HL-60/S4 treated with retinoic acid at 250 ng/mL for 4 days and 3 days (cell line): ENCODE measurements around the gene ADAMTS9.

Source experiments
- in situ Hi-C: fragments of 300-500 bp; cut with MboI; formaldehyde crosslinking; loops from 2 replicates; pipeline ENCODE4 v1.7.0; 2022; ENCODE audit warnings: low sequenced_read_pairs

The ADAMTS9 gene

GRCh38 chr3:64578062-64578770, 109.6 kb downstream of the ADAMTS9 start:
- in situ Hi-C loops: no loop called here

- in situ Hi-C loops: no loop called here
Observed at GRCh38 chr3:64576211-64576775, 111.5 kb downstream of the ADAMTS9 start.

GRCh38 chr3:64575211-64575844, 112.5 kb downstream of the ADAMTS9 start:
- in situ Hi-C loops: no loop called here

GRCh38 chr3:64574194-64574593, 113.6 kb downstream of the ADAMTS9 start:
- in situ Hi-C loops: no loop called here

GRCh38 chr3:64571982-64572381, 115.8 kb downstream of the ADAMTS9 start:
- in situ Hi-C loops: no loop called here

GRCh38 chr3:64568895-64569517, 118.8 kb downstream of the ADAMTS9 start:
- in situ Hi-C loops: no loop called here

- in situ Hi-C loops: no loop called here
Observed at GRCh38 chr3:64566859-64567258, 120.9 kb downstream of the ADAMTS9 start.

GRCh38 chr3:64563751-64564150, 124.0 kb downstream of the ADAMTS9 start:
- in situ Hi-C loops: no loop called here

GRCh38 chr3:64561868-64562267, 125.9 kb downstream of the ADAMTS9 start:
- in situ Hi-C loops: no loop called here

GRCh38 chr3:64561325-64561843, 126.4 kb downstream of the ADAMTS9 start:
- in situ Hi-C loops: no loop called here

GRCh38 chr3:64560791-64561190, 127.0 kb downstream of the ADAMTS9 start:
- in situ Hi-C loops: no loop called here

- in situ Hi-C loops: no loop called here
Observed at GRCh38 chr3:64559588-64559987, 128.2 kb downstream of the ADAMTS9 start.

GRCh38 chr3:64556046-64556445, 131.8 kb downstream of the ADAMTS9 start:
- in situ Hi-C loops: no loop called here

GRCh38 chr3:64555351-64555750, 132.4 kb downstream of the ADAMTS9 start:
- in situ Hi-C loops: no loop called here

- in situ Hi-C loops: no loop called here
Observed at GRCh38 chr3:64554096-64554920, 133.5 kb downstream of the ADAMTS9 start.

GRCh38 chr3:64552966-64553365, 134.8 kb downstream of the ADAMTS9 start:
- in situ Hi-C loops: no loop called here

- in situ Hi-C loops: no loop called here
Observed at GRCh38 chr3:64552160-64552559, 135.6 kb downstream of the ADAMTS9 start.

- in situ Hi-C loops: no loop called here
Observed at GRCh38 chr3:64551697-64552096, 136.1 kb downstream of the ADAMTS9 start.

GRCh38 chr3:64550745-64551144, 137.1 kb downstream of the ADAMTS9 start:
- in situ Hi-C loops: no loop called here

- in situ Hi-C loops: no loop called here
Observed at GRCh38 chr3:64549869-64550268, 137.9 kb downstream of the ADAMTS9 start.
